ENCODE measurements around the gene RAB11FIP2.

Gene RAB11FIP2

GRCh38 chr10:118046395-118047156, at the start of gene RAB11FIP2 (continued):
- TF ChIP-seq ZIC2 (tag by site-specific recombination; IDR thresholded peaks at IDR 0.05) (peak; percentile 8; the same call in 1 of the 2 replicates), ZNF639 (tag by site-specific recombination; IDR thresholded peaks at IDR 0.05) (no peak), GLIS2 (tag by site-specific recombination; IDR thresholded peaks at IDR 0.05) (peak; percentile 85), ZNF214 (tag by site-specific recombination; IDR thresholded peaks at IDR 0.05; ENCODE audit: borderline replicate concordance) (no peak), ZNF660 (tag by site-specific recombination; IDR thresholded peaks at IDR 0.05) (peak; percentile 40; the same call in 1 of the 2 replicates), BCL11A (tag by site-specific recombination; IDR thresholded peaks at IDR 0.05; ENCODE audit: low read depth) (0 out of 2 replicates have a peak, but pooled peaks have one; percentile 0), ZNF510 (tag by site-specific recombination; IDR thresholded peaks at IDR 0.05; ENCODE audit: insufficient replicate concordance) (no peak), GLI4 (tag by site-specific recombination; IDR thresholded peaks at IDR 0.05) (0 out of 2 replicates have a peak, but pooled peaks have one; percentile 44), ZNF10 (tag by site-specific recombination; IDR thresholded peaks at IDR 0.05) (peak; percentile 90), ZNF596 (tag by site-specific recombination; IDR thresholded peaks at IDR 0.05) (peak; percentile 60; the same call in 1 of the 2 replicates), ZBTB20 (tag by site-specific recombination; IDR thresholded peaks at IDR 0.05) (peak; percentile 96), KLF10 (tag by site-specific recombination; IDR thresholded peaks at IDR 0.05) (0 out of 2 replicates have a peak, but pooled peaks have one; percentile 34), ZNF549 (tag by site-specific recombination; IDR thresholded peaks at IDR 0.05) (no peak), ZNF24 (tag by site-specific recombination; IDR thresholded peaks at IDR 0.05) (peak; percentile 31; the same call in 1 of the 2 replicates), SP7 (tag by site-specific recombination; IDR thresholded peaks at IDR 0.05) (0 out of 2 replicates have a peak, but pooled peaks have one; percentile 31), ZNF488 (tag by site-specific recombination; IDR thresholded peaks at IDR 0.05) (no peak), ZEB2 (tag by site-specific recombination; IDR thresholded peaks at IDR 0.05) (peak; percentile 52; the same call in 1 of the 2 replicates), MZF1 (tag by site-specific recombination; IDR thresholded peaks at IDR 0.05; ENCODE audit: borderline replicate concordance) (peak; percentile 54; the same call in 1 of the 2 replicates), ZBTB7A (tag by site-specific recombination; IDR thresholded peaks at IDR 0.05; ENCODE audit: low read depth) (peak; percentile 91; the same call in 1 of the 2 replicates), ZNF16 (tag by site-specific recombination; IDR thresholded peaks at IDR 0.05; ENCODE audit: low read depth) (peak; percentile 48; the same call in 1 of the 2 replicates), EGR2 (tag by site-specific recombination; IDR thresholded peaks at IDR 0.05; ENCODE audit: low read depth) (peak; percentile 39; the same call in 1 of the 2 replicates), ZNF529 (tag by site-specific recombination; IDR thresholded peaks at IDR 0.05; ENCODE audit: insufficient replicate concordance) (no peak), ZNF629 (tag by site-specific recombination; IDR thresholded peaks at IDR 0.05) (no peak), SP3 (tag by site-specific recombination; IDR thresholded peaks at IDR 0.05) (peak; percentile 90), ZNF621 (tag by site-specific recombination; IDR thresholded peaks at IDR 0.05) (no peak), ZNF513 (tag by site-specific recombination; IDR thresholded peaks at IDR 0.05) (peak; percentile 80), CTCF (tag by site-specific recombination; IDR thresholded peaks at IDR 0.05) (peak; percentile 83), ZBTB10 (tag by site-specific recombination; IDR thresholded peaks at IDR 0.05) (peak; percentile 87), ZSCAN5A (tag by site-specific recombination; IDR thresholded peaks at IDR 0.05) (0 out of 2 replicates have a peak, but pooled peaks have one; percentile 81)
